HG03432 (cell line): ENCODE measurements around the gene CFAP58.

ENCODE experiments used
- ATAC-seq: cut with Tn5 transposase; IDR thresholded peaks from one replicate; pipeline ENCODE4 v1.9.1; 2021; ENCODE audit warnings: mild to moderate bottlenecking, moderate library complexity; ENCODE audit not compliant: unreplicated experiment

CFAP58 gene

DNA sequence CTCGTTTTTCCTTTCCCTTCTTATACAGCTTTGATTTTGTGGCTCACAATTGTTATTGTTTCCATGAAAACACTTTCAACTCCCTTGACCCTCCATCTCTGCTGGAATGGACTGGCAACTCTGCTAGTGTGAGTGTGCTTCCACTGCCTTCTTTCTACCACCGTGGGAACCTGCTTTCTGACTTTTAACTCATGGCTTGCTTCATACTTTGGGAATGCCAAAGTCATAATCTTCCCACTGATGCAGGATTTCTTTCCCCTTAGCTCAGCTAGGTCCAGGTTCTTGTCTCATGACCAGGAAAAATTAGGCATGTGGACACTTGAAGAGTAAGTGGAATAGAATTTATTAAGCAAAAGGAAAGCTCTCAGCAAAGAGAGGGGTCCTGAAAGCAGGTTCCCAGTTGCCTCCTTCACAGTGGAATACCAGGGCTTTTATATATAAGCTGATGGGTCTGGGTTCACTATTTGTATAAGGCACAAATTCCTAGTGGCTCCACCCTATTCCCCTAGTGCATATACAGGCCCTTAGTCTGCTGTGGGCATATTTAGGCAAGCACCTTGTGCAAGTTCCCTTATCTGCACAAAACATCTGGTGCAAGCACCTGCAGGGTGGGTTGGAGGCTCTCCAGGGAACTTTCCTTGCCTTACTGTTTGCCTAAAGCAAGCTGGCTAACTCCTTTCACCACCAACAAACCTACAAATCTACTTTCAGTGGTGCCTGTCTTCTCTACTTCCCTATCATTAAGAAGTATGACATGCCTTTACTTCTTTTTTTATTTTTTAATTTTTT is 119.5 kb downstream of the CFAP58 start:
- no peak for ATAC-seq

DNA sequence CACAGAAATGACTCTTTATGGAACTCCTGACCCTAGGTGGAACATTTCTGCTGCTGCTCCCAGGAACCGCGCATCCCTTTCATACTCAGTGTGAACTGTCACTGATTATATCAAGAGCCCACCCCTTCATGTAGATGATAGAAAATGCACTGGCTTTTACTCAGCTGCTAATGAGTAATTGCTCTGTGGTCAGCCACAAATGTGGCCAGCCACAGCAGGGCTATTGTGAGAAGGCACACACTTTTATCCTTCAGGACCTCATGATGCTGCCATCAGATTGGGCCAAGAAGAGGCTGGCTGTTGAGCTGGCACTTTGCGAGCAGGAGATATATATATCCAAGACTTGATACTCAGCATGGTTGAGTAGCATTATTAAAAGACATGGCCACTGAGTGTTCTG is 124.7 kb downstream of the CFAP58 start:
- ATAC-seq, result no peak

DNA sequence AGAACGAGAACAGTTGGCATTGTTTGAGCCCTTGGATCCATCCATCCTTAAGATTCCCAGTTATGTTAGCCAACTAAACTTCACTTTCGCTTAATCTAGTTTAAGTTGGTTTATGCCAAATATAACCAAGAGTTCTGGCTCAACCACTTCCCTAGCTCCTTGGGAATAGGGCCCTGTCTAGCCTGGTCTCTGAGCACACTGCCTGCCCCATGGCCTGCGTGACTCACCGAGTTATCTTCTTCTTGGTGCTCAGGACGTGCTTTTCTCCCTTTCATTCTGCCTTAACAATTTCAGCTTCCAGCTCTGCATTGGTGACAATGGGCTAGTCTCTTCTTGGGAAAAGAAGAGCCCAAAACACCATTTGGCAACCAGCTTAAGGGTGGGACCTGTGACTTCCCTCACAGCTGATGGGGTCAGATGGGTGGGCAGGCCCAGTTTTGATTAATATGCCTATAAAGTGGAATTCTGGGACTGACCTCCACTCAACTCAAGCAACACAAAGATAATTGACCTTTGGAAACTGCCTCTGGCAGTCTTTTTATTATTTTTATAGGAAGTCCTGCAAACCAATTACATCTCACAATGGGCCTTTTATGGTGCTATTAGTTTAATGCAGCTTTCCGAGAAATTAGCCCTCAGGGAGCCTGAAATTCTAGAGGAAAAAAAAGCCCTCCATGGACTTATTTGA is 126.4 kb downstream of the CFAP58 start:
- ATAC-seq, result no peak

DNA sequence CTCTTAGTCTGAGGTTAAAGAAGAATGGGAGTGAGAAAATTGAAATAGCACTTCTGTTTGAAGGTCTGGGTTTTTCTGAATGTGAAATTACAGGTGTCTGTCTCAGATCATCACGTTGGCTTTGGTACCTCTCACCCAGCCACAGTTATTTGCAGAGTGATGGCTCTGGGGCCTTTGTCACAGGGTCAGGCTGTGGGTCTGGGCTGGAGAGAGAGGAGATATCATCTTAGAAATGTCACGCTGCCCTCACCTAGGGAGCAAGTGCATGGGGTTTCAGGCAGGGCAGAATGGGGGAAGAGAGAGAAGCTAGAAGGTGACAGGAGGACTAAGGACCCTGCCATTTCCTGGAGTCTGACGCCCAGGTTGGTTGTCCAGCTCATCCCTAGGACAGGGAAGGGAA is 127.2 kb downstream of the CFAP58 start:
- no peak for ATAC-seq

DNA sequence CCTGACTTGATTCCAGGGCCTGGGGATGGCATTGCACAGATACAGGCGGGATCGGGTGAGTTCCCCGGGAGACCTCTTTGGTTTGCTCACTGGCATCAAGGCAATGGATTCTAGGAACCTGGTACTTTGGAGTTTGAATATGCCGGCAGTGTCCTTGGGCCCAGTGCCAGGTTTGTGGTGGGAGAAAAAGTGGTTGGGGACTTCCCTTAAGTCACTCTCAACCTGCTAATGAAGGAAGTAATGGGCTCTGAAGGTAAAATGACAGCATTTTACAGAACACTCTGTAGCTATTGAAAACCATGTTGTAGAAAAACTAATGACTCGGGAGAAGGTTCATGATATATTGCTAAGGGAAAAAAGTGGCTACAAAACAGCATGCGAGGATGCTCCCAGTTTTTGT is 129.9 kb downstream of the CFAP58 start:
- ATAC-seq, result no peak

DNA sequence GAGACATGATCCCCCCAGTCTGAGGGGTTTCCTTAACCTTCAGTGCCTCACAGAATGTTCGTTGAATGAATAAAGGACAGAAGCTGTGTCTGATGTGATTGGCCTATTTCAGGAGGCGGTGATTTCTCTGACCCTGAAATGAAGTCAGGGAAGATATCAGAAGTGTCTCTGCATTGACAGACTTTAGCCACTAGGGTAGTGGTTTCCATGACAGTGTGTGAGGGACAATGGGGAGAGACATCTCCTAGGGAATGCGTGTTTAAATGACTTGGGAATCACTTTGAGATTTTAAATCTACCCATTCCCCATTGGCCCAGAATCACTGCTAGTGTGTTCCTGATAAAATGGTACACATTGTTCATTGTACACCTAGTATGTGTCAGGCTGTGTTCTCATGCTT is 132.0 kb downstream of the CFAP58 start:
- ATAC-seq, result no peak

DNA sequence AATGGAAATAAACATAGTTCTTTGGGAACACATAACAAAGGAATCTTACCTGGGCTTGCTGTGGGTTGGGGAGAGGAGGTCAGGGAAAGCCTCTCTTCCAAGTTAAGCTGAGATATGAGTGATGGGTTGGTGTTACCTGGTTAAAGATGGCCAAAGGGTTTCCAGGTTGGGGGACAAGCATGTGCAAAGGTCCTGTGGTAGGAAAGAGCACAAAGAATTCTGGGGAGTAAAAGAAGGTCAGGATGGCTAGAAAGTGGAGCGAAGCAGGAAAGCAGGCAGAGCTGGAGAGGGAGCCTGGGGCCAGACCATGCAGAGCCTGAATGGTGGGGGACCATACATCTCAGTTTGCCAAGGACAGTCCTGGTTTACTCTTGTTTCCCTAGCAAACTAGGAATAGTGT is 133.2 kb downstream of the CFAP58 start:
- ATAC-seq, result no peak

DNA sequence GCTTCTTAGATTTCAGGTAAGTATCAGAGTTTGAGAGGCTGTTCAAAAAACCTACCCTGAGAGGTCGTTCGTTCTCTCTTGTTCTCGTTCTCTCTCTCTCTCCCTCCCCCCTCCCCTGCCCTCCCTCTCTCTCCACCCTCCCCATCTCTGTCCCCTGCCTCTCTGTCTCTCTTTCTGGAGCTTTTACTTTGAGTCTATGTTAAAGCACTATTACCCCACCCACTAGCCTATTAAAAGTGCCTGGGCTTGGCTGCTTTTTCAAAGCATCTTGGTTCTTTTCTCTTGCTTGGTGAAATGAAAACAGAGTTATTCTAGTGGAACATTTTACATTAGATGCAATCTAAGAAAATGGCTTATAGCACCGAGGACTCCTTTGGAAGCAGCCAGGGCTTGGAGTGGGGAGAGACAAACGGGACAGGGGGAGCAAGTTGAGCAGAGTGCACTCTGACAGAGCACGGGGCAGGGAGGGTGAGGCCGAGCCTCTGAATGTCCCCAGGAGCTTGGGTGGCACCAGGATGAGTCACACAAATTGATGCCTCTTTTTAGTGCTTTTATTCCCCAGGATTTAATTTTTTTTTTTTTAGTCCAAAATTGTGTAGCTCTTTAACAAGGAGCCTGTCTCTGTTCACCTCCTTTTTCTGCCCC is 134.3 kb downstream of the CFAP58 start:
- ATAC-seq, result no peak

DNA sequence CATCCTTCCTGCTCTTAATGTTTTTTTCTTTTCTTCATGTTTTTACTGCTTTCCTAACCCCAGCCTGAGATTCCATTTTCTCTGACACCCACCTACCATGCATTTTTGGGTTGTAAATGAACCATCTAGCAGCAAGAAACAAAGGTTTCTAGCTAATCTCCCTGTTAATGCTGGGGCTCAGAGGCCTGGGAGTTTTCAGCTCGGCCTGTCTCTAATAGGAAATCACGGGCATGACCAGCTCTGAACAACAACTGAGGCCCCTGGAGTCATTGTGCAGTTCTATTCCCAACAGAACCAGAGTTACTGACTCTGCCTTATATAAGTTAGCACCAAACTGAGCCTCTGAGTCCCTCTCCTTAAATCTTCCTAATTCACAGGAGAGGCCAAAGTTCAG is 134.8 kb downstream of the CFAP58 start:
- ATAC-seq, result no peak

DNA sequence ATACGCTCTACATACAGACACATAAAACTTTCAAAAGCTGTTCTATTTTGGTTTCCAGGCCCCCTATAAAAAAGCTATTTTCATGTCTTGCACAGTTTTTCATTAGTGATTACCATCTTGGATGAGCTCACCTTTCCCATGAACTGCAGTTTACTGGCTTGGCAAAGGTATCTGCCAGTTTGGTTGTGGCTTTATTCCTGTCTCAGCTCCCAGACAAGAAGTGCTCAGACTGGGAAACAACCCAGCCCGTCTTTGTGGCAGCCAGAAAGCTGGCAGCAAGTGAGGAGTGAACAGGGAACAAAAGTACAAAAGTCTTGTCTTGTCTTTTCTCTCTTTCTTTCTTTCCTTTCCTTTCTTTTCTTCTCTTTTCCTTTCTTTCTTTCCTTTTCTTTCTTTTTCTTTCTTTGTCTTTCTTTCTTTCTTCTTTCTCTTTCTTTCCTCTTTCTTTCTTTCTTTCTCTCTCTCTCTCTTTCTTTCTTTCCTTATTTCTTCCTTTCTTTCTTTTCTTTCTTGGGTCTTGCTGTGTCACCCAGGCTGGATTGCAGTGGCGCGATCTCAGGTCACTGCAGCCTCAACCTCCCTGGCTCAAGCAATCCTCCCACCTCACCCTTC is 138.8 kb downstream of the CFAP58 start:
- ATAC-seq, result no peak

DNA sequence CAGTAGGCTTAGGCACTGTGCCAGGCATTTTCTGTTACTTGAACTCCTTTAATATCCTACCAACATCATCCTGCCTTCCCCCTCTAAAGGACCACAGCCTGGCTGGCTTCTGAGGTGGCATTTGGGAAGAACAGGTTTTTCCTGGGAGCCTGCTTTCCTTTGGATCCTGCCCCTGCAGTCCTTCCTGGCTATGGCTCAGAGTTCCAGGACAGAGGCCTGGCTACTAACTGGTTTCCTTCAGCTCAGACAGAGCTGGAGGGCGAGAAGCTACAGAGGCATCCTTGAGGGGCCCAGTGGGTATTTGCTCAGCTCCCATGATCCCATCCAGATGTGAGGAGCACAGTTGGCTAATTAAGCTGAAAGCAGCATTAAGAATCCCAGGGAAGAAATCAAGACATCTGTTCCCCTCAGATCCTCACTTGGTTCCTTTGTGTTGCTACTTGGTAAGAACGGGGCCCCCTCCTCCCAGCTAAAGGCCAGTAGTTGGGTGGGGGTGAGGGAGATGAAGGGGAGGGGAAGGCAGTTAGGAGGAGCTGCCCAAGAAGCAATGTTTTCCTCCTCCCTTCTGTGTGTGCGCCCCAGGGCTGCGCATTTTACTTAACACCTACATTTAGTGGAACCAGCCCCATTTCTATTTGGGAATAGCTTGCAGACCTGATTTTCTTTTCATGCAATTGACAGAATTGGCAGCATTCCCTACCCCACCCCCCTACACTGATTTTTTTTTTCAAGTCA is 144.9 kb downstream of the CFAP58 start:
- no peak for ATAC-seq

DNA sequence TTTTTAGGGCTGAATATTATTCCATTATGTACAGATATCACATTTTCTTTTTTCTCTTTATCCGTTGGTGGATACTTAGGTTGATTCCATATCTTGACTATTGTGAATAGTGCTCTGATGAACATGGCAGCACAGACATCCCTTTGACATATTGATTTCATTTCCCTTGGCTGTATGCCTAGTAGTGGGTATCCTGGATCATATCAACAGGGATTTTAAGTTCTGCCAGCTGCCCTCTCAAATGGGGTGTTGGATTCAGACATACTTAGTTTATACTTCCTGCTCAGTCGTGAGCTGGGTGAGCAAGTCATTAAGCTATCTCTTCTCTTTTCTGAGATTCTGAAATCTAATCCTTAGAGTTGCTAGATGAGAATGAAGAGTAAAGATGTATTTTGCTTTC is 147.8 kb downstream of the CFAP58 start:
- ATAC-seq, result no peak

DNA sequence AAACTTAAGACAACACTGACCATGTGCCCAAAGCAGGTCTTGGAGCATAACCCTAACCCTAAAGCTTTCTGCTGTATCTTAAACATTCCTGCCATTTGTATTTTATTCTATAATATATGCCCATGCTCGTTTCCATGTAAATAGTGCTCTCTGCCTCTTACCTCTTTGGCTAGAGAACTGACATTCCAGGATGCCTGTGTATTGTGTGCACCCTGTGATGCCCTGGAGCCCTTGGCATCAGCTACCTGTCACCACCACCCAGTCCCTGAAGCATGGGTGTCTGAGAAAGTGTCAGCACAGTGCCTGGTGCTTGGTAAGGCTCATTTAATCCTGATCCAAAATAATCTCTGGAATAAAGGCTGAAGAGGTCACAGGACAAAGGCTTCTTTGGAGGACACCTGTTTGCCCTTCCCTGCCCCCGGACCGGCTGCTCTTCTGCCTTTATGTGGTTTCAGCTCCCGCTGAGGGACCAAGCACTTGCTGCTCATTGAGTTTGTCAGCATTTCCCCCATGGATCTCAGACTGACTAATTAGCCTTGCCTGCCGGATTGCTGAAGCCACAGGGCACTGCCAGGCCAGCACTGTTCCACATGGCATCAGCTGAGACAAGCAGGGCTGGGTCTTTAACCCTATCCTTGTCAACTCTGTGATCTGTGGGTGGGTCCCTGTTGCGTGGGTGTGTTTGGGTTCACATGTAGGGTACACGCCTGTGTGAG is 148.4 kb downstream of the CFAP58 start:
- ATAC-seq, result no peak

DNA sequence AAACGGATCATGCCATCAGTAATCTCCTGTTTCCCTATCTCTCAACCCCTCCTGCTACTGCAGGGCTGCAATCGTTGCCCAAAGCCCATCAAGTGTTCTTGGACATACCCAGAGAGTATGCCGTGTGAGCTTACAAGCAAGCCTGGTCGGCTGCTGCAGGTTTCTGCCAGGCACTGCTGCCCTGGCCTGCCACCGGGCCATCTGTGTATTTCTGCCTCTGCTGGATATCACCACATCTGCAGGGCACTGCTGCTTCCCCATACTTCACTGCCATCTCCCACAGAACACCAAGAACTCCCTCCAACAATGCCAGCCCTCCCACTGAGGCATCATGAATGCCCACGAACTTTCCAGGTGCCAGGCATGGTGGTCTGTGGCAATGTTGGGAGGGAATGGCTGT is 149.3 kb downstream of the CFAP58 start:
- no peak for ATAC-seq
